HCT116 (cell line): Measurements from ENCODE around the gene GMDS.

Experiments used
- CTCF ChIP-seq, 3 experiments: fragments of 200-600 bp in 1 of 3; sonication (generic) in 1 of 3; IDR thresholded peaks in 2 of 3; conservative IDR thresholded peaks in 1 of 3; 2 replicates each; pipeline ENCODE4 v1.5.1; 2012 to 2017; ENCODE audit warnings: low read depth in 2 of 3, low read length in 2 of 3, antibody characterized with exemption in 1 of 3, borderline replicate concordance in 1 of 3, control low read depth in 1 of 3, mild to moderate bottlenecking in 1 of 3, mixed read lengths in 1 of 3, mixed run types in 1 of 3, moderate library complexity in 1 of 3; ENCODE audit not compliant: insufficient read depth in 1 of 3
- EZH2 ChIP-seq: fragments of 200-600 bp; sonication (generic); IDR thresholded peaks from 2 replicates; pipeline ENCODE4 v1.6.1; 2017; ENCODE audit warnings: antibody characterized with exemption, mixed run types
- POLR2A ChIP-seq: IDR thresholded peaks from 2 replicates; pipeline ENCODE4 v1.7.0; 2011; ENCODE audit warnings: borderline replicate concordance; ENCODE audit not compliant: insufficient read depth, insufficient read length; ENCODE audit errors: extremely low read depth
- POLR2AphosphoS5 ChIP-seq: IDR thresholded peaks from 2 replicates; pipeline ENCODE4 v1.6.1; 2011; ENCODE audit warnings: mild to moderate bottlenecking, low read depth, low read length, moderate library complexity
- TCF7L2 ChIP-seq: IDR thresholded peaks from 2 replicates; pipeline ENCODE4 v1.7.0; 2011; ENCODE audit warnings: borderline replicate concordance, inconsistent platforms; ENCODE audit not compliant: insufficient read depth, insufficient read length; ENCODE audit errors: extremely low read depth
- YY1 ChIP-seq: IDR thresholded peaks from 2 replicates; pipeline ENCODE4 v1.6.1; 2011; ENCODE audit warnings: low read length, low read depth, moderate library complexity, mild to moderate bottlenecking; ENCODE audit not compliant: insufficient replicate concordance; ENCODE audit errors: extremely low read depth
- ZNF274 ChIP-seq: fragments of 200-500 bp; sonication (Bioruptor generic); IDR thresholded peaks from 2 replicates; pipeline ENCODE4 v1.6.1; 2014; ENCODE audit warnings: mild to moderate bottlenecking, low read depth, low read length, inconsistent platforms

- TF ChIP-seq POLR2AphosphoS5 (no peak), POLR2A (no peak), CTCF (IDR thresholded peaks at IDR 0.05 in 2 of 3, conservative IDR thresholded peaks at IDR 0.05 in 1 of 3; ENCODE audit: borderline replicate concordance in 1 of 3, insufficient read depth in 1 of 3, low read depth in 2 of 3, low read length in 2 of 3) (no peak), YY1 (no peak), EZH2 (no peak), ZNF274 (no peak), TCF7L2 (no peak)
These were observed 60.5 kb downstream of the GMDS start for GRCh38 chr6:2184700-2185455.
